ENCODE results near the gene MED27. TPM values are rescaled to one million over a fixed set of nuclear protein-coding genes. Genes with fewer than 3 reads are reported as not detected.

MED27 gene
- total RNA-seq, 1 donor = 19.0 TPM

DNA sequence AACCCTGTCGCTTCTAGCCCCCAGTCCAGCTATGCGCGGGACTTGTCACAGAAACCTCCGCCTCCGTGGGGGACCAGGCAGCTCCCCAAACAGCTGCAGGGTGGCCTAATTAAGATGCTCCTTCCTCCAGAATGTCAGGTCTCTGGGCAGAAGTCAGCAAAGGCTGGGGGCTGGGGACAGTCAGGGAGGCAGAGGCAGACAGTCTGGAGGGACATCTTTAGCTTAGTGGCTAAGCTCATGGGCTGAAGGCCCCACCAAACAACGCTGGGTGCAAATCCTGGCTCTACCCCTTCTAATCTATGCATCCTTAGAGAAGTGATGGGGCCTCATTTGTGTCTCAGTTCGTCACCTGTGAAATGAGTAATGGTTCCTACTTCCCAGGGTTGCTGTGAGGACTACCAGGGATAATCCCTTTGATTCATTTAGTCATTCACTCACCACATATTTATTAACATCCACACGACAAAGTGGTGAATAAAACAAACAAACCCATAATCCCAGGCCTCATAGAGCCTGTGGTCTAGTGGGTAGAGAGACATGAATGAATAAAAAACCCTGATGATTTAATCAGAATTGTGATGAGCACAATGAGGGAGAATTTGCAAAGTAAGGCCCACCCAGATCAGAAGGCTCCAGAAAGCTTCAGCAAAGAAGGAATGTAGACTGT, 20.2 kb upstream of the MED27 start:
- H3K4me3 ChIP-seq (ENCODE audit: low read depth, low read length) = no peak overlapping the region

DNA sequence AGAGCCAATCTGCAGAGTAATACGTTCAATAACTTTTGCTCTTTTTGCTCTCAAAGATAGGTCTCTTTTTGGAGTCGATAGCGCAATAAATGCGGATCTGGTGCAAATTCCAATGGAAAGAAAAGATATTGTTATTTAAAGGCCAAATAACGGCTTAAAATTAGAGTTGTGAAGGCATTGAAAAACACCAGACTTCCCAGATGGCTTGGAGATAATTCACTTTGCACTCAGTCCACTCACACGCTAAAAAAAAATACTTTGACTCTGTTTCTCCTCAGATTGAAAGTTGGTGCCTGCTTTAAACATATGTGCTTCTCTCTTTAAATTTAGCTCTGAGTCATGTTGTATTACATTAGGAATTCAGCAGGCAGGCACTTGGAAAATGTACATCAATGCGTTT, 19.5 kb upstream of the MED27 start:
- no peak overlapping the region for H3K4me3 ChIP-seq (ENCODE audit: low read depth, low read length)
- TF ChIP-seq, protein P1, sequence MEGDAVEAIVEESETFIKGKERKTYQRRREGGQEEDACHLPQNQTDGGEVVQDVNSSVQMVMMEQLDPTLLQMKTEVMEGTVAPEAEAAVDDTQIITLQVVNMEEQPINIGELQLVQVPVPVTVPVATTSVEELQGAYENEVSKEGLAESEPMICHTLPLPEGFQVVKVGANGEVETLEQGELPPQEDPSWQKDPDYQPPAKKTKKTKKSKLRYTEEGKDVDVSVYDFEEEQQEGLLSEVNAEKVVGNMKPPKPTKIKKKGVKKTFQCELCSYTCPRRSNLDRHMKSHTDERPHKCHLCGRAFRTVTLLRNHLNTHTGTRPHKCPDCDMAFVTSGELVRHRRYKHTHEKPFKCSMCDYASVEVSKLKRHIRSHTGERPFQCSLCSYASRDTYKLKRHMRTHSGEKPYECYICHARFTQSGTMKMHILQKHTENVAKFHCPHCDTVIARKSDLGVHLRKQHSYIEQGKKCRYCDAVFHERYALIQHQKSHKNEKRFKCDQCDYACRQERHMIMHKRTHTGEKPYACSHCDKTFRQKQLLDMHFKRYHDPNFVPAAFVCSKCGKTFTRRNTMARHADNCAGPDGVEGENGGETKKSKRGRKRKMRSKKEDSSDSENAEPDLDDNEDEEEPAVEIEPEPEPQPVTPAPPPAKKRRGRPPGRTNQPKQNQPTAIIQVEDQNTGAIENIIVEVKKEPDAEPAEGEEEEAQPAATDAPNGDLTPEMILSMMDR (IDR thresholded peaks at IDR 0.05; ENCODE audit: insufficient read depth, low read depth, low read length) = no peak
- no peak for DNase-seq (ENCODE audit: low read depth)

More for the DNA sequence above, 20.2 kb upstream of the MED27 start:
- DNase-seq (ENCODE audit: low read depth) = no peak
- TF ChIP-seq, protein P1 (IDR thresholded peaks at IDR 0.05; ENCODE audit: insufficient read depth, low read depth, low read length) = no peak

DNA sequence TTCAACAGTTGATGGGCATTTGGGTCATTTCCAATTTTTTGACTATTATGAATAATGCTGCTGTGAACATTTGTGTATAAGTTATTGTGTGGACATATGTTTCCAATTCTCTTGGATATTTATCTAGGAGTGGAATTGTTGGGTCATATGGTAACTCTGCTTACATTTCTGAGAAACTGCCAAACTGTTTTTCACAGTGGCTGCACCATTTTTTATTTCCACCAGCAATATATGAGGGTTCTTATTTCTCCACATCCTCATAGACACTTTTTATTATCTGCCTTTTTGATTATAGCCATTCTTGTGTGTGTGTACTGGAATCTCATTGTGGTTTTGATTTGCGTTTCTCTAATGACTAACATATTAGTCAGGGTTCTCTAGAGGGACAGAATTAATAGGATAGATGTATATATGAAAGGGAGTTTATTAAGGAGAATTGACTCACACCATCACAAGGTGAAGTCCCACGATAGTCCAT, 14.7 kb upstream of the MED27 start:
- peak; percentile 67 for DNase-seq (ENCODE audit: low read depth)
- TF ChIP-seq, protein P1 (IDR thresholded peaks at IDR 0.05; ENCODE audit: insufficient read depth, low read depth, low read length) = no peak
- no peak overlapping the region for H3K4me3 ChIP-seq (ENCODE audit: low read depth, low read length)

DNA sequence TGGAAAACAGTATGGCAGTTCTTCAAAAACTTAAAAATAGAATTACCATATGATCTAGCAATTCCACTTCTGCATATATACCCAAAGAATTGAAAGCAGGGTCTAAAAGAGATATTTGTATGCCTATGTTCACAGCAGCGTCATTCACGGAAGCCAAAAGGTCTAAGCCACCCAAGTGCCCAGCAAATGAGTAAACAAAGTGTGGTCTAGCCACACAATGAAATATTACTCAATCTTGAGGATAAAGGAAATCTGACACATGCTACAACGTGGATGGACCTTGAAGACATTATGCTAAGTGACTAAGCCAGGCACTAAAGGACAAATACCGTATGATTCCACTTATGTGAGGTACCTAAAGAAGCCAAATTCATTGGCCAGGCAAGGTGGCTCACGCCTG, 11.1 kb upstream of the MED27 start:
- TF ChIP-seq, protein P1 (IDR thresholded peaks at IDR 0.05; ENCODE audit: insufficient read depth, low read depth, low read length) = no peak
- no peak for DNase-seq (ENCODE audit: low read depth)
- H3K4me3 ChIP-seq (ENCODE audit: low read depth, low read length) = no peak overlapping the region

DNA sequence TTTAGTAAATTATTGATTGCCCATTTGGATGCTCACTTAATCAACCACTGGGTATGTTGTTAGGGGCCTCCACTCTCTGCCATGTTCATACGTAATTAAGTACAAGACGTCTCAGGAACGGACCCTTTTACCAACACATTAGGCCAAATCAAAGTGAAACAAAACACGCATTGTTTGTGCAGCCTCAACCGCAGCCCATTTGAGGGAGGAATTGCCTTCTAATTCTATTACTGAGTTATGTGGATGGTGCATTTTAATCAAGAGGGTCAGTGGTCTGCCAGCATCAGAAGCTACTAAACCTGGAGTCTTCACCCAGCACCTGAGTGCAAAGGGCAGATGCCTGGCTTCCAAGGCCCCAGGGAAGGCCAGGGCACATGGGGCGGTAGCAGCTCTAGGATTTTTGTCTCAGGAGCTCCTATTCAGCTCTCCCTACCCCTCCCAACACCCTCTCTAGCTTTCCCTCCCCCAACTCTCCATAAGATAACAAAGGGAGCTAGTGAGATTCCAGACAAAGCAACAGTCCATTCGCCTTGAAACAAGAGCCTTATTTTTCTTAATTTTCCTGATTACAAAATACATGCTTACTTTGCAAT, 7.9 kb upstream of the MED27 start:
- DNase-seq (ENCODE audit: low read depth) = no peak
- H3K4me3 ChIP-seq (ENCODE audit: low read depth, low read length) = no peak overlapping the region
- TF ChIP-seq, protein P1 (IDR thresholded peaks at IDR 0.05; ENCODE audit: insufficient read depth, low read depth, low read length) = no peak

DNA sequence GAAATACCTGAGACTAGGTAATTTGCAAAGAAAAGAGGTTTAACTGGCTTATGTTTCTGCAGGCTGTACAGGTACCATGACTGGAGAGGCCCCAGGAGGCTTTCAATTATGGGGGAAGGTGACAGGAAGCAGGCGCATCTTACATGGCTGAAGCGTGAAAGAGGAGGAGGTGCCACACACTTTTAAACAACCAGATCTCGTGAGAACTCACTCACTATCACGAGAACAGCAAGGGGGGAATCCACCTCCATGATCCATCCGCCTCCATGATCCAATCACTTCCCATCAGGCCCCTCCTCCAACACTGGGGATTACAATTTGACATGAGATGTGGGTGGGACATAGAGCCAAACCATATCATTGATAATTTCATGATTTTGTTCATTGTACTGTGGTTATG, 2.5 kb upstream of the MED27 start:
- TF ChIP-seq, protein P1 (IDR thresholded peaks at IDR 0.05; ENCODE audit: insufficient read depth, low read depth, low read length) = no peak
- no peak overlapping the region for H3K4me3 ChIP-seq (ENCODE audit: low read depth, low read length)
- no peak for DNase-seq (ENCODE audit: low read depth)
